ENCODE measurements around the gene PGM2L1. TPM values are rescaled to one million over a fixed set of nuclear protein-coding genes. Genes with fewer than 3 reads are reported as not detected.
A peak's percentile ranks its signal among the peaks of the same experiment; 100 is the strongest.

Gene PGM2L1
- total and polyA plus RNA-seq, 2 of the 4 experiments (the other 2 are of a cell fraction), result 0.72 to 1.8 TPM

GRCh38 chr11:74417379-74417804 is 19.2 kb upstream of the PGM2L1 start:
- Histone ChIP-seq H3K23ac (ENCODE audit: low read depth, low read length) (no peak overlapping the region), H3K27me3 (ENCODE audit: control insufficient read depth, insufficient read depth, low read length) (no peaks in the 10 kb centered on the region; the same call in none of the 2 replicates), H3K56ac (ENCODE audit: extremely low read depth, insufficient read depth, low read length) (no peak overlapping the region), H3K4me2 (ENCODE audit: low read depth, low read length) (no peak overlapping the region), H3K9me1 (ENCODE audit: insufficient read depth, low read length) (peaks cover 5% of the 10 kb centered on the region), H2AFZ (replicated peaks; ENCODE audit: low read length, poor library complexity) (no peak overlapping the region), H2AK5ac (ENCODE audit: low read depth, low read length) (no peak overlapping the region), H4K91ac (ENCODE audit: insufficient read depth, low read depth, low read length) (no peak overlapping the region), H4K20me1 (ENCODE audit: insufficient read depth, low read length) (no peaks in the 10 kb centered on the region), H4K8ac (ENCODE audit: low read depth in 2 of 2, low read length in 2 of 2) (no peak overlapping the region), H3K79me1 (ENCODE audit: low read depth in 1 of 2, low read length in 2 of 2) (no peaks in the 10 kb centered on the region), H2BK120ac (ENCODE audit: low read depth, low read length) (no peak overlapping the region), H3K18ac (ENCODE audit: low read depth, low read length) (no peak overlapping the region), H3K27ac (ENCODE audit: insufficient read depth, low read length) (no peak overlapping the region), H3K9me3 (ENCODE audit: control insufficient read depth, insufficient read depth, low read length) (no peaks in the 10 kb centered on the region), H2BK20ac (ENCODE audit: low read depth, low read length) (no peak overlapping the region), H3K9ac (ENCODE audit: low read depth, low read length) (no peak overlapping the region), H4K5ac (ENCODE audit: low read depth, low read length) (no peak overlapping the region), H2AK9ac (replicated peaks; ENCODE audit: low read depth, low read length, poor library complexity) (no peak overlapping the region), H2BK15ac (ENCODE audit: low read depth, low read length) (no peak overlapping the region), H2BK5ac (ENCODE audit: low read depth, low read length, poor library complexity, severe bottlenecking) (no peak overlapping the region), H3K4ac (ENCODE audit: low read depth, low read length) (no peak overlapping the region), H3K4me3 (ENCODE audit: insufficient read depth, low read depth, low read length) (no peak overlapping the region), H3K4me1 (ENCODE audit: control insufficient read depth, insufficient read depth, low read length) (peaks cover 1% of the 10 kb centered on the region; the same call in 1 of the 2 replicates), H3K14ac (replicated peaks; ENCODE audit: low read depth, low read length) (no peak overlapping the region), H3K36me3 (ENCODE audit: control insufficient read depth, insufficient read depth, low read length) (no peaks in the 10 kb centered on the region)
- intact Hi-C loops (cut with micrococcal nuclease) (no loop called here), dilution Hi-C loops (cut with HindIII; ENCODE audit: low sequenced_read_pairs, unreplicated experiment) (no loop called here), in situ Hi-C loops (cut with MboI; ENCODE audit: low sequenced_read_pairs) (no loop called here)
- DNase-seq, result peak; percentile 54
- no peak for TF ChIP-seq CEBPB (IDR thresholded peaks at IDR 0.05; ENCODE audit: low read depth, low read length)
- no peak for TF ChIP-seq RAD21 (IDR thresholded peaks at IDR 0.05; ENCODE audit: low read length)
- TF ChIP-seq MAZ (IDR thresholded peaks at IDR 0.05; ENCODE audit: borderline replicate concordance, low read depth, low read length), result no peak
- TF ChIP-seq USF2 (IDR thresholded peaks at IDR 0.05; ENCODE audit: low read depth, low read length), result no peak
- no peak for TF ChIP-seq NFE2L2 (IDR thresholded peaks at IDR 0.05; ENCODE audit: low read depth, low read length)
- TF ChIP-seq RCOR1 (IDR thresholded peaks at IDR 0.05; ENCODE audit: insufficient replicate concordance, low read length), result no peak
- TF ChIP-seq CHD1 (IDR thresholded peaks at IDR 0.05; ENCODE audit: low read depth, low read length), result no peak
- no peak for TF ChIP-seq SMC3 (IDR thresholded peaks at IDR 0.05; ENCODE audit: low read depth, low read length)
- no peak for TF ChIP-seq POLR2A (IDR thresholded peaks at IDR 0.05; ENCODE audit: low read depth, low read length)
- TF ChIP-seq MAFK (IDR thresholded peaks at IDR 0.05; ENCODE audit: low read depth, low read length), result no peak
- no peak for TF ChIP-seq RFX5 (IDR thresholded peaks at IDR 0.05; ENCODE audit: low read depth, low read length)
- TF ChIP-seq FOS (IDR thresholded peaks at IDR 0.05; ENCODE audit: low read depth, low read length), result no peak
- TF ChIP-seq ELK1 (IDR thresholded peaks at IDR 0.05; ENCODE audit: borderline replicate concordance, low read depth, low read length), result no peak
- TF ChIP-seq MXI1 (IDR thresholded peaks at IDR 0.05; ENCODE audit: borderline replicate concordance, low read depth, low read length), result no peak
- TF ChIP-seq BHLHE40 (IDR thresholded peaks at IDR 0.05; ENCODE audit: low read depth, low read length), result no peak
- WGBS, 2 experiments (ENCODE audit: extremely low coverage in 2 of 2, insufficient read length in 1 of 2), result no CpG with 5 or more reads among the region's 1 CpG
- POLR2A ChIA-PET (ENCODE audit: unreplicated experiment), result no interaction called here
- CTCF ChIA-PET, result interaction anchor here (1.0 kb wide), 1 partner anchor 161 kb away, joined by 3 read pairs; no protein-coding TSS in a partner anchor
- no TSS peak for BruUV-seq (replicated peaks)
- ATAC-seq (ENCODE audit: low read depth), result no peak
